CD4-positive, alpha-beta T cell (primary cell): ENCODE data around the gene PRR29. TPM values are rescaled to one million over a fixed set of nuclear protein-coding genes. Genes with fewer than 3 reads are reported as not detected.

Experiments
- ATAC-seq: fragments of 200-7000 bp; cut with Tn5 transposase; one replicate; pipeline ENCODE4 v1.10.0; 2022; ENCODE audit warnings: mild to moderate bottlenecking; ENCODE audit not compliant: poor library complexity
- CTCF ChIA-PET: fragments of 350-600 bp; sonication (Branson Sonifier 250); formaldehyde crosslinking; loops from one replicate; lab custom pipeline; 2021; ENCODE audit warnings: antibody characterized with exemption, inconsistent platforms; lab: Charles Lee
- POLR2A ChIA-PET: fragments of 350-600 bp; sonication (Branson Sonifier 250); formaldehyde crosslinking; loops from one replicate; lab custom pipeline; 2021; ENCODE audit warnings: antibody characterized with exemption, inconsistent platforms; lab: Charles Lee
- DNase-seq, 14 experiments: peaks; one replicate each; pipeline ENCODE4 v3.0.0-alpha.2; 2013 to 2020; ENCODE audit warnings: mixed read lengths in 2 of 14
- H3K27ac ChIP-seq, 2 donors: one replicate each; pipeline versions ENCODE4 v1.5.1 to v1.7.0; 2013; ENCODE audit warnings: low read length in 2 of 2, low read depth in 1 of 2, mild to moderate bottlenecking in 1 of 2
- H3K27me3 ChIP-seq, 2 experiments: 1 replicate in 1 of 2; 2 replicates in 1 of 2; pipeline versions ENCODE4 v1.6.1 to v1.7.0; 2013; ENCODE audit warnings: low read length in 2 of 2, control low read depth in 1 of 2, mild to moderate bottlenecking in 1 of 2, moderate library complexity in 1 of 2; ENCODE audit not compliant: insufficient read depth in 2 of 2, control insufficient read depth in 1 of 2
- H3K36me3 ChIP-seq: one replicate; pipeline ENCODE4 v1.6.1; 2013; ENCODE audit warnings: low read length, control low read depth; ENCODE audit not compliant: insufficient read depth
- H3K4me1 ChIP-seq: one replicate; pipeline ENCODE4 v1.6.1; 2013; ENCODE audit warnings: low read length, control low read depth; ENCODE audit not compliant: insufficient read depth
- H3K4me3 ChIP-seq: one replicate; pipeline ENCODE4 v1.5.1; 2013; ENCODE audit warnings: mild to moderate bottlenecking, low read length, moderate library complexity
- H3K9me3 ChIP-seq, 2 experiments: 1 replicate in 1 of 2; 2 replicates in 1 of 2; pipeline versions ENCODE4 v1.6.1 to v1.7.0; 2013; ENCODE audit warnings: low read length in 2 of 2, mild to moderate bottlenecking in 2 of 2, control low read depth in 1 of 2, moderate library complexity in 1 of 2; ENCODE audit not compliant: control insufficient read depth in 1 of 2, insufficient read depth in 1 of 2
- H3K27ac Mint-ChIP-seq: one replicate; pipeline ENCODE4 v1.8.0; 2020; ENCODE audit warnings: mixed read lengths
- H3K27me3 Mint-ChIP-seq: one replicate; pipeline ENCODE4 v1.8.0; 2021; ENCODE audit warnings: mixed read lengths
- H3K36me3 Mint-ChIP-seq: one replicate; pipeline ENCODE4 v1.8.0; 2021; ENCODE audit warnings: low read depth, mixed read lengths
- H3K4me1 Mint-ChIP-seq: one replicate; pipeline ENCODE4 v1.8.0; 2021; ENCODE audit warnings: low read depth, mixed read lengths
- H3K4me3 Mint-ChIP-seq: one replicate; pipeline ENCODE4 v1.8.0; 2020; ENCODE audit warnings: mild to moderate bottlenecking, mixed read lengths
- H3K9me3 Mint-ChIP-seq: one replicate; pipeline ENCODE4 v1.8.0; 2020; ENCODE audit warnings: mixed read lengths
- CTCF ChIP-seq: fragments of 200-600 bp; IDR thresholded peaks from one replicate; pipeline ENCODE4 v1.8.0; 2022; ENCODE audit warnings: antibody characterized with exemption, mild to moderate bottlenecking
- intact Hi-C, 2 experiments: fragments of 100-400 bp; cut with DNase I in 1 of 2; cut with micrococcal nuclease in 1 of 2; formaldehyde crosslinking; loops; one replicate each; pipeline versions ENCODE4 v1.15.1 to v1.9.0; 2023 to 2025; cut with DNase I, micrococcal nuclease
- total RNA-seq, 174 experiments: library from RNA in 2 of 174; stranded (reverse) in 2 of 174; gene quantifications; one replicate each; pipeline ENCODE4 v1.2.3 and lab custom pipeline; 2021 to 2026

The PRR29 gene
- total RNA-seq, 2 experiments from 2014 or later = 0.56 to 0.71 TPM

GRCh38 chr17:64042700-64043485 lies 44.7 kb downstream of the PRR29 start:
- no peak for DNase-seq
- peaks cover 97% of the 10 kb centered on the region for H3K36me3 ChIP-seq
- ChIA-PET POLR2A (interaction anchor here (0.8 to 2.9 kb wide), 10 partner anchors 8 to 106 kb away, joined by 3 to 19 read pairs (median 4); partner anchors contain the start of gene ICAM2), CTCF (interaction anchor here (1.0 to 2.6 kb wide), 3 partner anchors 13 to 115 kb away, joined by 3 to 11 read pairs (median 3); no protein-coding TSS in a partner anchor)
- peak overlapping the region; percentile 72 for H3K27ac Mint-ChIP-seq
- peaks cover 75% of the 10 kb centered on the region for H3K36me3 Mint-ChIP-seq
- H3K4me3 ChIP-seq = no peak overlapping the region
- no peaks in the 10 kb centered on the region for H3K9me3 ChIP-seq
- no peak for ATAC-seq
- TF ChIP-seq CTCF = no peak
- H3K27ac ChIP-seq = no peak overlapping the region
- H3K4me1 ChIP-seq = peaks cover 25% of the 10 kb centered on the region
- peaks cover 11% of the 10 kb centered on the region for H3K4me1 Mint-ChIP-seq
- intact Hi-C loops = no loop called here
- H3K27me3 Mint-ChIP-seq = no peaks in the 10 kb centered on the region
- no peaks in the 10 kb centered on the region for H3K9me3 Mint-ChIP-seq
- H3K4me3 Mint-ChIP-seq = no peak overlapping the region
- H3K27me3 ChIP-seq = no peaks in the 10 kb centered on the region

GRCh38 chr17:64045176-64045575 lies 47.0 kb downstream of the PRR29 start:
- no peaks in the 10 kb centered on the region for H3K27me3 ChIP-seq
- Mint-ChIP-seq H3K4me1 (peaks cover 21% of the 10 kb centered on the region), H3K9me3 (no peaks in the 10 kb centered on the region), H3K27me3 (no peaks in the 10 kb centered on the region), H3K4me3 (no peak overlapping the region), H3K27ac (no peak overlapping the region), H3K36me3 (peaks cover 84% of the 10 kb centered on the region)
- H3K4me1 ChIP-seq = peaks cover 43% of the 10 kb centered on the region
- H3K36me3 ChIP-seq = peaks cover 99% of the 10 kb centered on the region
- H3K4me3 ChIP-seq = no peak overlapping the region
- no peak for TF ChIP-seq CTCF
- intact Hi-C loops = loop anchor here in 1 of 2 experiments (2.0 kb wide), 1 partner anchor 14 kb away; no protein-coding TSS in a partner anchor
- H3K27ac ChIP-seq = no peak overlapping the region
- POLR2A ChIA-PET = no interaction called here
- DNase-seq = no peak
- no peak for ATAC-seq
- CTCF ChIA-PET = no interaction called here
- no peaks in the 10 kb centered on the region for H3K9me3 ChIP-seq

- peaks cover 93% of the 10 kb centered on the region for H3K36me3 ChIP-seq
- H3K9me3 ChIP-seq = no peaks in the 10 kb centered on the region
- H3K4me1 ChIP-seq = peaks cover 56% of the 10 kb centered on the region
- Mint-ChIP-seq H3K9me3 (no peaks in the 10 kb centered on the region), H3K4me3 (no peak overlapping the region), H3K36me3 (peaks cover 91% of the 10 kb centered on the region), H3K27ac (no peak overlapping the region), H3K27me3 (no peaks in the 10 kb centered on the region), H3K4me1 (peaks cover 45% of the 10 kb centered on the region)
- H3K27ac ChIP-seq = peak overlapping the region in 1 of 2 donors; percentile 78
- no peak for DNase-seq
- H3K27me3 ChIP-seq = no peaks in the 10 kb centered on the region
- TF ChIP-seq CTCF = no peak
- POLR2A ChIA-PET = interaction anchor here (0.9 to 3.9 kb wide), 4 partner anchors 58 to 98 kb away, joined by 3 to 67 read pairs (median 19); partner anchors contain the start of gene ERN1
- no peak for ATAC-seq
- CTCF ChIA-PET = interaction anchor here (1.4 kb wide), 1 partner anchor 20 kb away, joined by 3 read pairs; no protein-coding TSS in a partner anchor
- no peak overlapping the region for H3K4me3 ChIP-seq
- intact Hi-C loops = no loop called here
Measured at GRCh38 chr17:64048805-64049204, 50.7 kb downstream of the PRR29 start.
